ENCODE measurements around the gene CYP27C1. TPM values are rescaled to one million over a fixed set of nuclear protein-coding genes. Genes with fewer than 3 reads are reported as not detected.

The CYP27C1 gene
- polyA plus RNA-seq, 2 of the 4 experiments (the other 2 are of a cell fraction) = 2.2 to 4.6 TPM

- no peak overlapping the region for H3K27ac ChIP-seq
- ATAC-seq = peak in 1 of 2 experiments; percentile 57; a peak in 3 of 6 replicates
- DNase-seq (ENCODE audit: low read depth in 1 of 2, low spot score in 1 of 2) = no peak
- H3K4me2 ChIP-seq = no peak overlapping the region
- POLR2A ChIA-PET = no interaction called here
- WGBS (ENCODE audit: missing lambda C conversion rate) = 75% methylated on average over 31 of the region's 31 CpGs
- H3K4me3 ChIP-seq = no peak overlapping the region
- FAIRE-seq = no peak
- peaks cover 9% of the 10 kb centered on the region; the same call in 1 of the 3 replicates for H3K9me3 ChIP-seq
- no peak for TF ChIP-seq ATOH8 (CRISPR knock-in tag; IDR thresholded peaks at IDR 0.05; ENCODE audit: low read depth)
- no peak for TF ChIP-seq MAFK (IDR thresholded peaks at IDR 0.05; ENCODE audit: partially characterized antibody)
- no peak for TF ChIP-seq HOXA7 (CRISPR knock-in tag; IDR thresholded peaks at IDR 0.05)
- no peak for TF ChIP-seq ZNF302 (CRISPR knock-in tag; IDR thresholded peaks at IDR 0.05)
- no peak for TF ChIP-seq CBX2 (IDR thresholded peaks at IDR 0.05; ENCODE audit: borderline replicate concordance, low read depth)
- no peak for TF ChIP-seq FOXS1 (CRISPR knock-in tag; IDR thresholded peaks at IDR 0.05)
- no peak for TF ChIP-seq MAZ (IDR thresholded peaks at IDR 0.05; ENCODE audit: borderline replicate concordance, low read depth, low read length)
- no peak for TF ChIP-seq ZC3H11A (IDR thresholded peaks at IDR 0.05)
- TF ChIP-seq RFX5 (IDR thresholded peaks at IDR 0.05) = no peak
- no peak for TF ChIP-seq EHF (CRISPR knock-in tag; IDR thresholded peaks at IDR 0.05)
- TF ChIP-seq HMGXB4 (CRISPR knock-in tag; IDR thresholded peaks at IDR 0.05; ENCODE audit: borderline replicate concordance) = no peak
- no peak for TF ChIP-seq SMC3 (IDR thresholded peaks at IDR 0.05)
- no peak for TF ChIP-seq USF2 (IDR thresholded peaks at IDR 0.05)
- TF ChIP-seq BCL3 (IDR thresholded peaks at IDR 0.05) = no peak
- no peak for TF ChIP-seq NFE2L2 (conservative IDR thresholded peaks at IDR 0.05; ENCODE audit: low read length)
- TF ChIP-seq CHD4 (IDR thresholded peaks at IDR 0.05; ENCODE audit: borderline replicate concordance) = no peak
- TF ChIP-seq RARB (CRISPR knock-in tag; IDR thresholded peaks at IDR 0.05) = no peak
- TF ChIP-seq EHMT2 (IDR thresholded peaks at IDR 0.05; ENCODE audit: low read depth) = no peak
- no peak for TF ChIP-seq FOSL2 (IDR thresholded peaks at IDR 0.05)
- no peak for TF ChIP-seq FOSL2 (CRISPR knock-in tag; IDR thresholded peaks at IDR 0.05)
- H3K4me1 ChIP-seq = peaks cover 7% of the 10 kb centered on the region; the same call in 2 of the 3 replicates
- CTCF ChIA-PET = interaction anchor here (0.6 to 1.4 kb wide), 3 partner anchors 11 to 369 kb away, joined by 3 to 5 read pairs (median 4); no protein-coding TSS in a partner anchor
These were observed 43.5 kb downstream of the CYP27C1 start for GRCh38 chr2:127176371-127177311.

- no peak for FAIRE-seq
- peaks cover 8% of the 10 kb centered on the region; the same call in 1 of the 3 replicates for H3K9me3 ChIP-seq
- CTCF ChIA-PET = interaction anchor here (0.6 to 3.9 kb wide), 4 partner anchors 9 to 353 kb away, joined by 3 to 14 read pairs (median 6); no protein-coding TSS in a partner anchor
- no peak for ATAC-seq
- H3K4me1 ChIP-seq = peaks cover 7% of the 10 kb centered on the region
- no peak overlapping the region for H3K4me3 ChIP-seq
- POLR2A ChIA-PET = interaction anchor here (1.0 kb wide), 1 partner anchor 119 kb away, joined by 4 read pairs; the partner anchor contains the start of gene ERCC3
- no peak overlapping the region for H3K27ac ChIP-seq
- no peak overlapping the region for H3K4me2 ChIP-seq
- TF ChIP-seq CEBPB (IDR thresholded peaks at IDR 0.05) = no peak
- TF ChIP-seq ESRRA (IDR thresholded peaks at IDR 0.05; ENCODE audit: borderline replicate concordance, low read length) = no peak
- TF ChIP-seq EHMT2 (IDR thresholded peaks at IDR 0.05; ENCODE audit: low read depth) = no peak
- no peak for TF ChIP-seq KDM1A (IDR thresholded peaks at IDR 0.05; ENCODE audit: low read depth)
- no peak for TF ChIP-seq RCOR1 (IDR thresholded peaks at IDR 0.05; ENCODE audit: low read depth, low read length)
- no peak for TF ChIP-seq MAX (IDR thresholded peaks at IDR 0.05)
- TF ChIP-seq NR3C1 (IDR thresholded peaks at IDR 0.05) = no peak
- TF ChIP-seq KDM5A (IDR thresholded peaks at IDR 0.05) = no peak
- no peak for TF ChIP-seq ATOH8 (CRISPR knock-in tag; IDR thresholded peaks at IDR 0.05; ENCODE audit: low read depth)
- no peak for TF ChIP-seq ZSCAN20 (CRISPR knock-in tag; IDR thresholded peaks at IDR 0.05)
- no peak for DNase-seq (ENCODE audit: low read depth in 1 of 2, low spot score in 1 of 2)
- 90% methylated on average over 19 of the region's 19 CpGs for WGBS (ENCODE audit: missing lambda C conversion rate)
These were observed 44.2 kb downstream of the CYP27C1 start for GRCh38 chr2:127175751-127176354.
